ENCODE results near the gene KANSL2. TPM values are rescaled to one million over a fixed set of nuclear protein-coding genes. Genes with fewer than 3 reads are reported as not detected.

KANSL2 gene
- total and polyA plus RNA-seq, 9 of the 15 experiments (the other 6 are each of a cell fraction or from before 2014, with no cell fraction given): 41.1 to 89.8 (median 55.4) TPM

GRCh38 chr12:48681710-48682532 is at the start of gene KANSL2 (continued):
- TF ChIP-seq ATF2 (CRISPR knock-in tag; IDR thresholded peaks at IDR 0.05): no peak
- TF ChIP-seq PTRF (tag; IDR thresholded peaks at IDR 0.05): no peak
- TF ChIP-seq DACH1 (IDR thresholded peaks at IDR 0.05; ENCODE audit: partially characterized antibody): no peak
- peak; percentile 99 for TF ChIP-seq POLR2A (conservative IDR thresholded peaks at IDR 0.05)
- TF ChIP-seq EWSR1 (IDR thresholded peaks at IDR 0.05; ENCODE audit: borderline replicate concordance, low read depth, partially characterized antibody): no peak
- TF ChIP-seq ZNF384 (IDR thresholded peaks at IDR 0.05; ENCODE audit: low read depth, low read length): no peak
- TF ChIP-seq ZFX (CRISPR knock-in tag; IDR thresholded peaks at IDR 0.05): peak; percentile 99
- peak; percentile 83 for TF ChIP-seq ZNF232 (CRISPR knock-in tag; IDR thresholded peaks at IDR 0.05)
- no peak; the same call in 1 of the 2 replicates for TF ChIP-seq BHLHE40 (IDR thresholded peaks at IDR 0.05; ENCODE audit: low read length)
- 0 out of 2 replicates have a peak, but pooled peaks have one; percentile 50 for TF ChIP-seq NBN (IDR thresholded peaks at IDR 0.05; ENCODE audit: low read depth)
- TF ChIP-seq NR0B1 (IDR thresholded peaks at IDR 0.05; ENCODE audit: partially characterized antibody): no peak
- TF ChIP-seq ZBTB8A (IDR thresholded peaks at IDR 0.05; ENCODE audit: partially characterized antibody): no peak
- TF ChIP-seq HDAC6 (IDR thresholded peaks at IDR 0.05; ENCODE audit: low read depth, low read length): 0 out of 2 replicates have a peak, but pooled peaks have one; percentile 40
- no peak for TF ChIP-seq NFIX (CRISPR knock-in tag; IDR thresholded peaks at IDR 0.05; ENCODE audit: low read depth)
- TF ChIP-seq RBFOX2 (IDR thresholded peaks at IDR 0.05; ENCODE audit: low read depth, low read length): peak; percentile 100
- peak; percentile 88 for TF ChIP-seq NR2C2 (CRISPR knock-in tag; IDR thresholded peaks at IDR 0.05)
- TF ChIP-seq NR2C2 (tag; IDR thresholded peaks at IDR 0.05): no peak
- no peak for TF ChIP-seq ZKSCAN8 (CRISPR knock-in tag; IDR thresholded peaks at IDR 0.05)
- no peak for TF ChIP-seq MCM3 (IDR thresholded peaks at IDR 0.05)
- TF ChIP-seq ZNF609 (CRISPR knock-in tag; IDR thresholded peaks at IDR 0.05; ENCODE audit: borderline replicate concordance): peak; percentile 91
- TF ChIP-seq GTF2A2 (tag; IDR thresholded peaks at IDR 0.05): peak; percentile 50; the same call in 1 of the 2 replicates
- TF ChIP-seq ZNF282 (CRISPR knock-in tag; IDR thresholded peaks at IDR 0.05): no peak
- 0 out of 2 replicates have a peak, but pooled peaks have one; percentile 19 for TF ChIP-seq BCOR (IDR thresholded peaks at IDR 0.05)

Data from K562 (cell line).